ENCODE measurements around the gene ETS2. TPM values are rescaled to one million over a fixed set of nuclear protein-coding genes. Genes with fewer than 3 reads are reported as not detected.

The ETS2 gene
- total and polyA plus RNA-seq, 2 donors (not counting 1 experiment from before 2014, with no cell fraction given), result 1.9 to 5.6 TPM

- TF ChIP-seq CTCF (IDR thresholded peaks at IDR 0.05), result no peak
- TF ChIP-seq EZH2 (IDR thresholded peaks at IDR 0.05; ENCODE audit: borderline replicate concordance, insufficient read depth, low read depth, low read length, poor library complexity, severe bottlenecking), result no peak
These were observed 17.3 kb upstream of the ETS2 start for GRCh38 chr21:38788275-38788905.

GRCh38 chr21:38789275-38789674, 16.5 kb upstream of the ETS2 start:
- ATAC-seq (ENCODE audit: low read depth) (no peak), DNase-seq (no peak)
- Histone ChIP-seq H3K27me3 (replicated peaks in 1 of 4; ENCODE audit: control extremely low read depth in 1 of 4, control insufficient read depth in 3 of 4, insufficient read depth in 4 of 4, low read length in 3 of 4) (peaks cover 0 to 25% (median 6%) of the 10 kb centered on the region in 4 experiments), H3K4me1 (ENCODE audit: control insufficient read depth in 2 of 2, insufficient read depth in 2 of 2, low read length in 2 of 2) (no peaks in the 10 kb centered on the region), H3K36me3 (replicated peaks in 1 of 2; ENCODE audit: control extremely low read depth in 1 of 2, control insufficient read depth in 1 of 2, extremely low read depth in 1 of 2, insufficient read depth in 2 of 2, low read length in 1 of 2) (no peaks in the 10 kb centered on the region), H3K79me2 (ENCODE audit: control insufficient read depth, insufficient read depth, low read length) (no peaks in the 10 kb centered on the region), H4K20me1 (ENCODE audit: control insufficient read depth, insufficient read depth, low read length, poor library complexity, severe bottlenecking) (no peaks in the 10 kb centered on the region), H3K9ac (ENCODE audit: low read length) (no peak overlapping the region), H3K4me2 (replicated peaks; ENCODE audit: low read depth, low read length, poor library complexity, severe bottlenecking) (no peak overlapping the region), H2AFZ (ENCODE audit: insufficient read depth, low read depth, low read length, poor library complexity, severe bottlenecking) (no peak overlapping the region), H3K27ac (ENCODE audit: low read length in 2 of 2) (no peak overlapping the region), H3K4me3 (ENCODE audit: control extremely low read depth in 1 of 5, extremely low read depth in 1 of 5, insufficient read depth in 1 of 5, low read depth in 2 of 5, low read length in 4 of 5) (no peak overlapping the region), H3K9me3 (ENCODE audit: control extremely low read depth in 1 of 3, control insufficient read depth in 2 of 3, insufficient read depth in 1 of 3, low read length in 2 of 3) (peaks cover 0 to 7% (median 0%) of the 10 kb centered on the region in 3 donors)
- Mint-ChIP-seq H3K27me3 (peaks cover 33% of the 10 kb centered on the region), H3K4me3 (no peak overlapping the region), H3K4me1 (peaks cover 5% of the 10 kb centered on the region), H3K27ac (no peak overlapping the region), H3K9me3 (ENCODE audit: insufficient read depth) (no peaks in the 10 kb centered on the region)
- intact Hi-C loops (cut with micrococcal nuclease), result no loop called here
- POLR2A ChIA-PET, result no interaction called here
- TF ChIP-seq CTCF (IDR thresholded peaks at IDR 0.05), result no peak
- no peak for TF ChIP-seq EZH2 (IDR thresholded peaks at IDR 0.05; ENCODE audit: borderline replicate concordance, insufficient read depth, low read depth, low read length, poor library complexity, severe bottlenecking)
- CTCF ChIA-PET, result no interaction called here
- 86% methylated on average over 2 of the region's 3 CpGs for WGBS (ENCODE audit: insufficient coverage)

More at GRCh38 chr21:38788275-38788905, 17.3 kb upstream of the ETS2 start:
- CTCF ChIA-PET, result interaction anchor here (0.5 to 1.5 kb wide), 2 partner anchors 19 to 348 kb away, joined by 3 read pairs; no protein-coding TSS in a partner anchor
- H3K36me3 ChIP-seq (replicated peaks in 1 of 2; ENCODE audit: control extremely low read depth in 1 of 2, control insufficient read depth in 1 of 2, extremely low read depth in 1 of 2, insufficient read depth in 2 of 2, low read length in 1 of 2), result no peaks in the 10 kb centered on the region
- H3K4me2 ChIP-seq (replicated peaks; ENCODE audit: low read depth, low read length, poor library complexity, severe bottlenecking), result no peak overlapping the region
- intact Hi-C loops (cut with micrococcal nuclease), result no loop called here
- ATAC-seq (ENCODE audit: low read depth) (no peak), DNase-seq (no peak)
- H3K9me3 ChIP-seq (ENCODE audit: control extremely low read depth in 1 of 3, control insufficient read depth in 2 of 3, insufficient read depth in 1 of 3, low read length in 2 of 3), result peaks cover 2 to 14% (median 2%) of the 10 kb centered on the region in 3 donors
- no peak overlapping the region for H3K9ac ChIP-seq (ENCODE audit: low read length)
- 82% methylated on average over 3 of the region's 4 CpGs for WGBS (ENCODE audit: insufficient coverage)
- H2AFZ ChIP-seq (ENCODE audit: insufficient read depth, low read depth, low read length, poor library complexity, severe bottlenecking), result no peak overlapping the region
- H3K79me2 ChIP-seq (ENCODE audit: control insufficient read depth, insufficient read depth, low read length), result no peaks in the 10 kb centered on the region
- POLR2A ChIA-PET, result no interaction called here
- H3K27me3 ChIP-seq (replicated peaks in 1 of 4; ENCODE audit: control extremely low read depth in 1 of 4, control insufficient read depth in 3 of 4, insufficient read depth in 4 of 4, low read length in 3 of 4), result peaks cover 0 to 16% (median 5%) of the 10 kb centered on the region in 4 experiments
- H3K4me1 ChIP-seq (ENCODE audit: control insufficient read depth in 2 of 2, insufficient read depth in 2 of 2, low read length in 2 of 2), result no peaks in the 10 kb centered on the region
- Mint-ChIP-seq H3K4me3 (no peak overlapping the region), H3K4me1 (peaks cover 5% of the 10 kb centered on the region), H3K9me3 (ENCODE audit: insufficient read depth) (no peaks in the 10 kb centered on the region), H3K27ac (no peak overlapping the region), H3K27me3 (peaks cover 36% of the 10 kb centered on the region)
- H3K27ac ChIP-seq (ENCODE audit: low read length in 2 of 2), result no peak overlapping the region
- H4K20me1 ChIP-seq (ENCODE audit: control insufficient read depth, insufficient read depth, low read length, poor library complexity, severe bottlenecking), result no peaks in the 10 kb centered on the region
- H3K4me3 ChIP-seq (ENCODE audit: control extremely low read depth in 1 of 5, extremely low read depth in 1 of 5, insufficient read depth in 1 of 5, low read depth in 2 of 5, low read length in 4 of 5), result no peak overlapping the region
